H1 (cell line): Measurements from ENCODE around the gene DENND4C. TPM values are rescaled to one million over a fixed set of nuclear protein-coding genes. Genes with fewer than 3 reads are reported as not detected.

ENCODE experiments used
- CTCF ChIA-PET: fragments of 300-600 bp; sonication (Branson Sonifier 250); formaldehyde crosslinking; loops from one replicate; lab custom pipeline; 2021; ENCODE audit not compliant: partially characterized antibody; lab: Charles Lee
- POLR2A ChIA-PET: fragments of 300-600 bp; sonication (Branson Sonifier 250); formaldehyde crosslinking; loops from one replicate; lab custom pipeline; 2021; ENCODE audit warnings: inconsistent platforms; ENCODE audit not compliant: partially characterized antibody; lab: Charles Lee
- DNase-seq, 2 experiments: peaks; one replicate each; pipeline versions ENCODE4 v3.0.0 to v3.0.0-alpha.2; 2010 to 2022; ENCODE audit warnings: low spot score in 2 of 2, low read depth in 1 of 2, mixed read lengths in 1 of 2
- FAIRE-seq: peaks from 2 replicates; lab custom pipeline; 2011; peaks lifted over from hg19 to GRCh38; lab: Jason Lieb, UNC
- H2AFZ ChIP-seq: 2 replicates; pipeline ENCODE4 v1.8.1; 2012; ENCODE audit warnings: low read length, inconsistent platforms
- H2AK5ac ChIP-seq: 2 replicates; pipeline ENCODE4 v1.6.1; 2013; ENCODE audit warnings: low read depth, low read length
- H2BK120ac ChIP-seq: replicated peaks from 2 replicates; pipeline ENCODE3; 2013; ENCODE audit warnings: low read depth, low read length, inconsistent platforms
- H2BK12ac ChIP-seq: 2 replicates; pipeline ENCODE4 v1.6.1; 2013; ENCODE audit warnings: low read depth, low read length
- H2BK15ac ChIP-seq: 2 replicates; pipeline ENCODE4 v1.6.1; 2013; ENCODE audit warnings: low read length
- H2BK20ac ChIP-seq: 2 replicates; pipeline ENCODE4 v1.6.1; 2013; ENCODE audit warnings: low read length
- H2BK5ac ChIP-seq: 2 replicates; pipeline ENCODE4 v1.6.1; 2013; ENCODE audit warnings: low read depth, low read length
- H3K14ac ChIP-seq: 2 replicates; pipeline ENCODE4 v1.6.1; 2013; ENCODE audit warnings: inconsistent platforms; ENCODE audit not compliant: insufficient read length
- H3K18ac ChIP-seq: 2 replicates; pipeline ENCODE4 v1.6.1; 2013; ENCODE audit warnings: low read length; ENCODE audit errors: extremely low read depth
- H3K23ac ChIP-seq: 2 replicates; pipeline ENCODE4 v1.6.1; 2013; ENCODE audit warnings: inconsistent platforms; ENCODE audit not compliant: insufficient read length
- H3K23me2 ChIP-seq: 2 replicates; pipeline ENCODE4 v1.6.1; 2013; ENCODE audit warnings: low read depth, low read length
- H3K27ac ChIP-seq: 2 replicates; pipeline ENCODE4 v1.6.1; 2011; ENCODE audit warnings: low read depth, low read length, inconsistent platforms
- H3K27me3 ChIP-seq, 4 experiments: replicated peaks in 1 of 4; 1 replicate in 1 of 4; 2 replicates in 3 of 4; pipeline versions ENCODE4 v1.6.1 to v1.8.1; 2011 to 2013; ENCODE audit warnings: low read length in 3 of 4, mild to moderate bottlenecking in 3 of 4, inconsistent platforms in 2 of 4, mixed read lengths in 2 of 4, moderate library complexity in 1 of 4; ENCODE audit not compliant: control insufficient read depth in 3 of 4, insufficient read depth in 3 of 4; ENCODE audit errors: extremely low read depth in 1 of 4
- H3K36me3 ChIP-seq, 4 experiments: 2 replicates each; pipeline versions ENCODE4 v1.6.1 to v1.8.1; 2011 to 2013; ENCODE audit warnings: mild to moderate bottlenecking in 4 of 4, low read length in 3 of 4, moderate library complexity in 2 of 4, control low read depth in 1 of 4, inconsistent platforms in 1 of 4; ENCODE audit not compliant: insufficient read depth in 4 of 4, control insufficient read depth in 2 of 4
- H3K4ac ChIP-seq: replicated peaks from 2 replicates; pipeline ENCODE3; 2013; ENCODE audit warnings: low read length, low read depth, mixed read lengths, inconsistent platforms; ENCODE audit not compliant: insufficient read length
- H3K4me1 ChIP-seq, 4 experiments: replicated peaks in 1 of 4; 1 replicate in 1 of 4; 2 replicates in 3 of 4; pipeline versions ENCODE4 v1.6.1 to v1.8.1; 2011 to 2013; ENCODE audit warnings: low read length in 3 of 4, inconsistent platforms in 2 of 4, mixed read lengths in 1 of 4; ENCODE audit not compliant: insufficient read depth in 4 of 4, control insufficient read depth in 3 of 4
- H3K4me2 ChIP-seq, 2 experiments: 2 replicates each; pipeline versions ENCODE4 v1.6.1 to v1.8.1; 2011 to 2013; ENCODE audit warnings: low read depth in 2 of 2, low read length in 2 of 2, control low read depth in 1 of 2, inconsistent platforms in 1 of 2, mild to moderate bottlenecking in 1 of 2; ENCODE audit not compliant: insufficient read depth in 1 of 2
- H3K4me3 ChIP-seq, 4 experiments: fragments of 200-600, 300-600 bp in 1 of 4; sonication (generic), shearing (Covaris generic), sonication (Bioruptor Twin) in 1 of 4; 2 replicates each; pipeline versions ENCODE4 v1.5.1 to v1.8.1; 2011 to 2016; ENCODE audit warnings: low read length in 4 of 4, low read depth in 3 of 4, control low read depth in 2 of 4, inconsistent platforms in 2 of 4, mild to moderate bottlenecking in 2 of 4, mixed read lengths in 1 of 4, moderate library complexity in 1 of 4; ENCODE audit not compliant: insufficient read depth in 2 of 4; ENCODE audit errors: extremely low read depth in 1 of 4
- H3K56ac ChIP-seq: replicated peaks from 2 replicates; pipeline ENCODE3; 2013; ENCODE audit warnings: low read depth, mild to moderate bottlenecking, mixed read lengths, low read length, inconsistent platforms; ENCODE audit not compliant: insufficient read length
- H3K79me1 ChIP-seq: 2 replicates; pipeline ENCODE4 v1.6.1; 2013; ENCODE audit warnings: low read depth, low read length, control low read depth
- H3K79me2 ChIP-seq, 2 experiments: 2 replicates each; pipeline versions ENCODE4 v1.6.1 to v1.8.1; 2012 to 2013; ENCODE audit warnings: low read length in 2 of 2, mild to moderate bottlenecking in 2 of 2, inconsistent platforms in 1 of 2; ENCODE audit not compliant: insufficient read depth in 2 of 2, control insufficient read depth in 1 of 2
- H3K9ac ChIP-seq, 4 experiments: replicated peaks in 1 of 4; 1 replicate in 1 of 4; 2 replicates in 3 of 4; pipeline versions ENCODE4 v1.6.1 to v1.8.1; 2011 to 2013; ENCODE audit warnings: low read depth in 3 of 4, low read length in 3 of 4, control low read depth in 2 of 4, mild to moderate bottlenecking in 2 of 4, moderate library complexity in 2 of 4, inconsistent platforms in 1 of 4; ENCODE audit errors: extremely low read depth in 1 of 4
- H3K9me3 ChIP-seq, 2 experiments: 2 replicates each; pipeline versions ENCODE4 v1.6.1 to v1.8.1; 2012 to 2013; ENCODE audit warnings: mild to moderate bottlenecking in 2 of 2, moderate library complexity in 2 of 2, control low read depth in 1 of 2, inconsistent platforms in 1 of 2, low read depth in 1 of 2, low read length in 1 of 2, mixed read lengths in 1 of 2; ENCODE audit not compliant: insufficient read depth in 2 of 2
- H4K20me1 ChIP-seq, 2 experiments: replicated peaks in 1 of 2; 2 replicates each; pipeline versions ENCODE3 to v1.8.1; 2011 to 2013; ENCODE audit warnings: inconsistent platforms in 2 of 2, low read length in 2 of 2, mild to moderate bottlenecking in 1 of 2; ENCODE audit not compliant: insufficient read depth in 2 of 2, control insufficient read depth in 1 of 2
- H4K5ac ChIP-seq: 2 replicates; pipeline ENCODE4 v1.6.1; 2013; ENCODE audit warnings: low read length, low read depth, mixed read lengths, inconsistent platforms; ENCODE audit not compliant: insufficient read length
- H4K8ac ChIP-seq: 2 replicates; pipeline ENCODE4 v1.8.0; 2013; ENCODE audit warnings: mild to moderate bottlenecking, moderate library complexity, low read length, inconsistent platforms; ENCODE audit not compliant: insufficient read depth; ENCODE audit errors: extremely low read depth
- H4K91ac ChIP-seq: replicated peaks from 2 replicates; pipeline ENCODE3; 2013; ENCODE audit warnings: low read length, mixed read lengths, inconsistent platforms; ENCODE audit not compliant: insufficient read length
- CREB1 ChIP-seq: IDR thresholded peaks from 2 replicates; pipeline ENCODE4 v1.6.1; 2012; ENCODE audit warnings: inconsistent platforms
- FOSL1 ChIP-seq: IDR thresholded peaks from 2 replicates; pipeline ENCODE4 v1.6.1; 2011; ENCODE audit warnings: mild to moderate bottlenecking, low read depth, low read length, moderate library complexity; ENCODE audit not compliant: insufficient read depth
- GABPA ChIP-seq: IDR thresholded peaks from 2 replicates; pipeline ENCODE4 v1.6.1; 2011; ENCODE audit warnings: mild to moderate bottlenecking, low read length, moderate library complexity, borderline replicate concordance; ENCODE audit not compliant: insufficient read depth
- HDAC2 ChIP-seq, 2 experiments: fragments of 300-600 bp in 1 of 2; sonication (generic) in 1 of 2; IDR thresholded peaks; 2 replicates each; pipeline ENCODE4 v1.6.1; 2011 to 2012; ENCODE audit warnings: low read depth in 2 of 2, low read length in 2 of 2, mild to moderate bottlenecking in 2 of 2, moderate library complexity in 2 of 2, borderline replicate concordance in 1 of 2, inconsistent platforms in 1 of 2
- MAX ChIP-seq: IDR thresholded peaks from 2 replicates; pipeline ENCODE4 v1.6.1; 2012; ENCODE audit warnings: inconsistent platforms
- POLR2AphosphoS5 ChIP-seq: IDR thresholded peaks from 2 replicates; pipeline ENCODE4 v1.6.1; 2011; ENCODE audit warnings: low read depth, low read length
- SIN3A ChIP-seq, 2 experiments: IDR thresholded peaks in 1 of 2; conservative IDR thresholded peaks in 1 of 2; 2 replicates each; pipeline ENCODE4 v1.6.1; 2011 to 2012; ENCODE audit warnings: low read length in 2 of 2, improper control_type of control experiment in 1 of 2, low read depth in 1 of 2, mild to moderate bottlenecking in 1 of 2
- SP1 ChIP-seq: IDR thresholded peaks from 2 replicates; pipeline ENCODE4 v1.6.1; 2011; ENCODE audit warnings: low read depth, low read length
- TAF1 ChIP-seq: IDR thresholded peaks from 2 replicates; pipeline ENCODE4 v1.6.1; 2011; ENCODE audit warnings: mild to moderate bottlenecking, low read depth, low read length
- TBP ChIP-seq: IDR thresholded peaks from 2 replicates; pipeline ENCODE4 v1.6.1; 2011; ENCODE audit warnings: low read depth, low read length, improper control_type of control experiment
- WGBS, 2 experiments: shearing (Covaris generic) in 1 of 2; methylation state at CpG; one replicate each; pipeline versions ENCODE4 v1.1.6 to v1.1.7; 2013 to 2015; ENCODE audit warnings: low lambda C conversion rate in 2 of 2, mixed read lengths in 2 of 2, inconsistent platforms in 1 of 2, low coverage in 1 of 2, missing lambda C conversion rate in 1 of 2; ENCODE audit not compliant: insufficient replicate concordance in 2 of 2, insufficient coverage in 1 of 2, insufficient read length in 1 of 2; ENCODE audit errors: extremely low coverage in 1 of 2, missing lambda C conversion rate in 1 of 2; 5-methylcytosine and 5-hydroxymethylcytosine counted together
- polyA plus RNA-seq, 7 experiments: library from polyadenylated mRNA; depleted of rRNA in 3 of 7; stranded (reverse) in 5 of 7; unstranded in 2 of 7; fragments of >200 nt in 5 of 7; fragments of 200-250 nt in 2 of 7; gene quantifications; 1 replicate in 5 of 7; 2 replicates in 1 of 7; 4 replicates in 1 of 7; pipeline versions ENCODE4 v1.2.1 to v1.2.3, GENCODE V29; 2011 to 2013; ENCODE audit warnings: missing spikeins in 2 of 7, mixed read lengths in 2 of 7
- total RNA-seq: library from RNA; stranded (reverse); fragmentation: NEBNext Ultra II Directional; extraction: Animal tissue kit (Norgen Biotek cat#: 25700); gene quantifications from 2 replicates; pipeline ENCODE4 v1.2.1, GENCODE V29; 2021

Gene DENND4C
- total and polyA plus RNA-seq, 2 of the 8 experiments (the other 6 are each of a cell fraction or from before 2014, with no cell fraction given), result 6.9 to 18.9 TPM

GRCh38 chr9:19408693-19409400 is 178.4 kb downstream of the DENND4C start, which contains the start of gene ACER2:
TSS of gene ACER2 (plus strand) at chr9:19409009. CDS start at chr9:19409085, 76 bp downstream.
- no peak within 1 kb of the TSS for H4K5ac ChIP-seq
- H4K20me1 ChIP-seq, result no peaks in the 10 kb centered on the region
- DNase-seq (peak; percentile 79 to 98), FAIRE-seq (no peak)
- H3K18ac ChIP-seq, result peak within 1 kb of the TSS; percentile 26
- WGBS, 2 experiments, result 2% methylated on average over 34 of the region's 61 CpGs; no CpG with 5 or more reads in 1 of the 2 experiments
- H3K27ac ChIP-seq, result no peak within 1 kb of the TSS; the same call in 1 of the 2 replicates
- H3K9me3 ChIP-seq, result no peaks in the 10 kb centered on the region; a peak in 1 of 4 replicates
- H2AFZ ChIP-seq, result peak within 1 kb of the TSS; percentile 81
- peak within 1 kb of the TSS; percentile 57; the same call in 1 of the 2 replicates for H2BK5ac ChIP-seq
- no peak within 1 kb of the TSS for H4K91ac ChIP-seq
- peaks cover 16% of the 10 kb centered on the region for H3K23me2 ChIP-seq
- no peak within 1 kb of the TSS for H2BK20ac ChIP-seq
- no peak within 1 kb of the TSS for H3K23ac ChIP-seq
- peaks cover 7% of the 10 kb centered on the region; the same call in 1 of the 2 replicates for H3K79me1 ChIP-seq
- no peak within 1 kb of the TSS for H2BK120ac ChIP-seq
- no peak within 1 kb of the TSS; the same call in none of the 2 replicates for H4K8ac ChIP-seq
- H2BK12ac ChIP-seq, result no peak within 1 kb of the TSS; the same call in 1 of the 2 replicates
- no peak within 1 kb of the TSS for H3K4ac ChIP-seq
- H3K4me1 ChIP-seq, result peaks cover 1 to 10% (median 7%) of the 10 kb centered on the region in 4 experiments; a peak in 5 of 7 replicates
- POLR2A ChIA-PET, result interaction anchor here (0.7 to 2.0 kb wide), 7 partner anchors 11 to 178 kb away, joined by 3 to 15 read pairs (median 5); partner anchors contain the start of genes DENND4C and RPS6
- no peak within 1 kb of the TSS for H3K56ac ChIP-seq
- peak within 1 kb of the TSS; percentile 65 to 88 (median 80) for H3K4me3 ChIP-seq
- H3K14ac ChIP-seq, result no peak within 1 kb of the TSS
- 0 out of 2 replicates have a peak within 1 kb of the TSS, but pooled peaks have one; percentile 2 for H2BK15ac ChIP-seq
- peaks cover 0 to 29% of the 10 kb centered on the region in 2 experiments; a peak in 2 of 4 replicates for H3K79me2 ChIP-seq
- 0 out of 2 replicates have a peak within 1 kb of the TSS, but pooled peaks have one; percentile 49 for H2AK5ac ChIP-seq
- peak within 1 kb of the TSS; percentile 74 to 95 for H3K4me2 ChIP-seq
- H3K36me3 ChIP-seq, result no peaks in the 10 kb centered on the region
- CTCF ChIA-PET, result interaction anchor here (0.8 to 1.0 kb wide), 3 partner anchors 14 to 48 kb away, joined by 3 to 4 read pairs (median 3); no protein-coding TSS in a partner anchor
- H3K9ac ChIP-seq, result peak within 1 kb of the TSS in 3 of 4 experiments; percentile 47 to 61 (median 51); a peak in 5 of 7 replicates
- H3K27me3 ChIP-seq, result peaks cover 0 to 7% (median 0%) of the 10 kb centered on the region in 4 experiments; a peak in 2 of 7 replicates
- TF ChIP-seq POLR2AphosphoS5 (peak; percentile 87), TBP (peak; percentile 81), MAX (peak; percentile 49), TAF1 (peak; percentile 85), GABPA (peak; percentile 73), SP1 (peak; percentile 54; the same call in 1 of the 2 replicates), FOSL1 (no peak), HDAC2 (IDR thresholded peaks at IDR 0.05; ENCODE audit: borderline replicate concordance in 1 of 2, low read depth in 2 of 2, low read length in 2 of 2) (peak in 1 of 2 experiments; percentile 63; a peak in 2 of 4 replicates), SIN3A (conservative IDR thresholded peaks at IDR 0.05 in 1 of 2, IDR thresholded peaks at IDR 0.05 in 1 of 2; ENCODE audit: low read depth in 1 of 2, low read length in 2 of 2) (peak; percentile 57 to 78; a peak in 3 of 4 replicates), CREB1 (no peak; the same call in 1 of the 2 replicates)
